CD4-positive, CD25-positive, alpha-beta regulatory T cell (primary cell): ENCODE data around the gene ERCC5. TPM values are rescaled to one million over a fixed set of nuclear protein-coding genes. Genes with fewer than 3 reads are reported as not detected.

Experiments
- ATAC-seq, 2 donors: fragments of 150-1000 bp; cut with Tn5 transposase; one replicate each; pipeline ENCODE4 v1.10.0; 2021; ENCODE audit warnings: low read depth in 2 of 2, moderate number of reproducible peaks in 2 of 2, moderate library complexity in 1 of 2
- DNase-seq, 3 donors: peaks; one replicate each; pipeline versions ENCODE4 v3.0.0 to v3.0.0-alpha.2; 2012 to 2022; ENCODE audit warnings: mixed read lengths in 1 of 3
- H3K27ac ChIP-seq: one replicate; pipeline ENCODE4 v1.7.0; 2013; ENCODE audit warnings: mild to moderate bottlenecking, low read length; ENCODE audit not compliant: insufficient read depth, poor library complexity, severe bottlenecking
- H3K27me3 ChIP-seq: one replicate; pipeline ENCODE4 v1.7.0; 2013; ENCODE audit warnings: low read length; ENCODE audit not compliant: control insufficient read depth, insufficient read depth
- H3K36me3 ChIP-seq: one replicate; pipeline ENCODE4 v1.7.0; 2013; ENCODE audit warnings: mild to moderate bottlenecking, low read length, moderate library complexity; ENCODE audit not compliant: control insufficient read depth, insufficient read depth
- H3K4me1 ChIP-seq: 2 replicates; pipeline ENCODE4 v1.7.0; 2013; ENCODE audit warnings: mild to moderate bottlenecking, low read length; ENCODE audit not compliant: insufficient read depth, control insufficient read depth, poor library complexity, severe bottlenecking
- H3K4me3 ChIP-seq: one replicate; pipeline ENCODE4 v1.7.0; 2013; ENCODE audit warnings: low read depth, mild to moderate bottlenecking, low read length, moderate library complexity
- H3K9me3 ChIP-seq, 2 experiments: 1 replicate in 1 of 2; 2 replicates in 1 of 2; pipeline ENCODE4 v1.7.0; 2013; ENCODE audit warnings: low read length in 2 of 2, mild to moderate bottlenecking in 1 of 2, moderate library complexity in 1 of 2; ENCODE audit not compliant: control insufficient read depth in 2 of 2
- H3K27ac Mint-ChIP-seq, 3 donors: one replicate each; pipeline ENCODE4 v1.8.0; 2020 to 2022; ENCODE audit warnings: mild to moderate bottlenecking in 3 of 3, mixed read lengths in 3 of 3, moderate library complexity in 2 of 3
- H3K27me3 Mint-ChIP-seq: one replicate; pipeline ENCODE4 v1.8.0; 2022; ENCODE audit warnings: mild to moderate bottlenecking, mixed read lengths
- H3K36me3 Mint-ChIP-seq: one replicate; pipeline ENCODE4 v1.8.0; 2020; ENCODE audit warnings: mixed read lengths
- H3K4me1 Mint-ChIP-seq, 4 donors: one replicate each; pipeline ENCODE4 v1.8.0; 2020 to 2022; ENCODE audit warnings: mixed read lengths in 4 of 4, mild to moderate bottlenecking in 1 of 4
- H3K4me3 Mint-ChIP-seq, 4 donors: one replicate each; pipeline ENCODE4 v1.8.0; 2020 to 2022; ENCODE audit warnings: mild to moderate bottlenecking in 4 of 4, mixed read lengths in 4 of 4, moderate library complexity in 3 of 4
- H3K9me3 Mint-ChIP-seq, 7 donors: one replicate each; pipeline ENCODE4 v1.8.0; 2020 to 2022; ENCODE audit warnings: mixed read lengths in 7 of 7, mild to moderate bottlenecking in 3 of 7, moderate library complexity in 2 of 7
- polyA plus RNA-seq, 4 donors: library from polyadenylated mRNA; unstranded; fragments of 300-500 nt; fragmentation: Illumina TruSeq; gene quantifications; one replicate each; pipeline ENCODE4 v1.2.3, GENCODE V29; 2021
- total RNA-seq: library from RNA; stranded (reverse); gene quantifications from one replicate; pipeline ENCODE4 v1.2.3, GENCODE V29; 2022

The ERCC5 gene
- total and polyA plus RNA-seq, 5 donors from 2014 or later = 44.3 to 104 (median 52.4) TPM

GRCh38 chr13:102900193-102900608 lies 54.4 kb downstream of the ERCC5 start:
- ATAC-seq (no peak), DNase-seq (no peak)
- Histone ChIP-seq H3K27ac (no peak overlapping the region), H3K4me1 (no peaks in the 10 kb centered on the region), H3K9me3 (no peaks in the 10 kb centered on the region), H3K4me3 (no peak overlapping the region), H3K36me3 (no peaks in the 10 kb centered on the region), H3K27me3 (no peaks in the 10 kb centered on the region)
- H3K27me3 Mint-ChIP-seq = peaks cover 6% of the 10 kb centered on the region
- no peak overlapping the region for H3K27ac Mint-ChIP-seq
- no peak overlapping the region for H3K4me3 Mint-ChIP-seq
- H3K4me1 Mint-ChIP-seq = peaks cover 0 to 3% (median 0%) of the 10 kb centered on the region in 4 donors
- H3K9me3 Mint-ChIP-seq = peaks cover 0 to 3% (median 0%) of the 10 kb centered on the region in 7 donors
- H3K36me3 Mint-ChIP-seq = no peaks in the 10 kb centered on the region

- H3K9me3 ChIP-seq = no peaks in the 10 kb centered on the region
- no peak overlapping the region for H3K4me3 ChIP-seq
- Mint-ChIP-seq H3K9me3 (peaks cover 0 to 3% (median 0%) of the 10 kb centered on the region in 7 donors), H3K36me3 (no peaks in the 10 kb centered on the region), H3K27me3 (peaks cover 6% of the 10 kb centered on the region), H3K27ac (no peak overlapping the region), H3K4me1 (peaks cover 0 to 3% (median 0%) of the 10 kb centered on the region in 4 donors), H3K4me3 (no peak overlapping the region)
- ATAC-seq = no peak
- no peak for DNase-seq
- H3K27ac ChIP-seq = no peak overlapping the region
- no peaks in the 10 kb centered on the region for H3K4me1 ChIP-seq
- H3K36me3 ChIP-seq = no peaks in the 10 kb centered on the region
- no peaks in the 10 kb centered on the region for H3K27me3 ChIP-seq
Observed at GRCh38 chr13:102901056-102901455, 55.2 kb downstream of the ERCC5 start.

- DNase-seq (no peak), ATAC-seq (no peak)
- no peaks in the 10 kb centered on the region for H3K9me3 ChIP-seq
- no peak overlapping the region for H3K27ac ChIP-seq
- no peaks in the 10 kb centered on the region for H3K4me1 ChIP-seq
- H3K4me3 ChIP-seq = no peak overlapping the region
- Mint-ChIP-seq H3K9me3 (peaks cover 0 to 3% (median 0%) of the 10 kb centered on the region in 7 donors), H3K27ac (peak overlapping the region in 1 of 3 donors; percentile 60), H3K4me3 (no peak overlapping the region), H3K27me3 (peaks cover 6% of the 10 kb centered on the region), H3K4me1 (peaks cover 0 to 3% (median 0%) of the 10 kb centered on the region in 4 donors), H3K36me3 (no peaks in the 10 kb centered on the region)
- H3K36me3 ChIP-seq = no peaks in the 10 kb centered on the region
- H3K27me3 ChIP-seq = no peaks in the 10 kb centered on the region
Observed at GRCh38 chr13:102901615-102902305, 55.9 kb downstream of the ERCC5 start.

- Mint-ChIP-seq H3K9me3 (peaks cover 0 to 3% (median 0%) of the 10 kb centered on the region in 7 donors), H3K36me3 (no peaks in the 10 kb centered on the region), H3K27ac (no peak overlapping the region), H3K4me1 (no peaks in the 10 kb centered on the region), H3K27me3 (peaks cover 9% of the 10 kb centered on the region), H3K4me3 (no peak overlapping the region)
- H3K9me3 ChIP-seq = no peaks in the 10 kb centered on the region
- H3K36me3 ChIP-seq = no peaks in the 10 kb centered on the region
- ATAC-seq (no peak), DNase-seq (no peak)
- H3K4me1 ChIP-seq = no peaks in the 10 kb centered on the region
- H3K27ac ChIP-seq = no peak overlapping the region
- H3K27me3 ChIP-seq = peaks cover 3% of the 10 kb centered on the region
- H3K4me3 ChIP-seq = no peak overlapping the region
Observed at GRCh38 chr13:102902789-102903347, 57.0 kb downstream of the ERCC5 start.

GRCh38 chr13:102903659-102904407 lies 58.0 kb downstream of the ERCC5 start:
- no peak overlapping the region for H3K27ac ChIP-seq

GRCh38 chr13:102904408-102904862 lies 58.6 kb downstream of the ERCC5 start:
- Mint-ChIP-seq H3K9me3 (peaks cover 0 to 3% (median 0%) of the 10 kb centered on the region in 7 donors), H3K4me1 (no peaks in the 10 kb centered on the region)
- no peak for DNase-seq

More at GRCh38 chr13:102903659-102904407, 58.0 kb downstream of the ERCC5 start:
- Mint-ChIP-seq H3K4me1 (no peaks in the 10 kb centered on the region), H3K4me3 (no peak overlapping the region), H3K36me3 (no peaks in the 10 kb centered on the region), H3K9me3 (peaks cover 0 to 3% (median 0%) of the 10 kb centered on the region in 7 donors), H3K27ac (no peak overlapping the region), H3K27me3 (peaks cover 13% of the 10 kb centered on the region)
- Histone ChIP-seq H3K9me3 (no peaks in the 10 kb centered on the region), H3K4me3 (no peak overlapping the region), H3K36me3 (no peaks in the 10 kb centered on the region), H3K27me3 (peaks cover 7% of the 10 kb centered on the region), H3K4me1 (no peaks in the 10 kb centered on the region)
- no peak for ATAC-seq
- no peak for DNase-seq

GRCh38 chr13:102905905-102906771 lies 60.3 kb downstream of the ERCC5 start:
- Histone ChIP-seq H3K27me3 (peaks cover 7% of the 10 kb centered on the region), H3K9me3 (no peaks in the 10 kb centered on the region), H3K4me1 (no peaks in the 10 kb centered on the region), H3K4me3 (no peak overlapping the region), H3K36me3 (no peaks in the 10 kb centered on the region), H3K27ac (no peak overlapping the region)
- Mint-ChIP-seq H3K27me3 (peaks cover 23% of the 10 kb centered on the region), H3K4me1 (no peaks in the 10 kb centered on the region), H3K4me3 (no peak overlapping the region), H3K9me3 (peaks cover 0 to 3% (median 0%) of the 10 kb centered on the region in 7 donors), H3K36me3 (no peaks in the 10 kb centered on the region), H3K27ac (no peak overlapping the region)
- DNase-seq (no peak), ATAC-seq (no peak)

More at GRCh38 chr13:102904408-102904862, 58.6 kb downstream of the ERCC5 start:
- Mint-ChIP-seq H3K27ac (no peak overlapping the region), H3K27me3 (peaks cover 13% of the 10 kb centered on the region), H3K4me3 (no peak overlapping the region), H3K36me3 (no peaks in the 10 kb centered on the region)
- no peak overlapping the region for H3K27ac ChIP-seq
- no peaks in the 10 kb centered on the region for H3K36me3 ChIP-seq
- H3K4me3 ChIP-seq = no peak overlapping the region
- no peaks in the 10 kb centered on the region for H3K4me1 ChIP-seq
- H3K9me3 ChIP-seq = no peaks in the 10 kb centered on the region
- H3K27me3 ChIP-seq = peaks cover 7% of the 10 kb centered on the region
- ATAC-seq = no peak
